Hematopoietic multipotent progenitor cell treated with erythropoietin and hydrocortisone succinate and interleukin-3 and kit ligand, for 15 days (in vitro differentiated cells): ENCODE measurements around the gene NTSR1.

ENCODE experiments used
- DNase-seq: peaks from one replicate; pipeline ENCODE4 v3.0.0-alpha.2; 2015; ENCODE audit warnings: low spot score

NTSR1 gene

DNA sequence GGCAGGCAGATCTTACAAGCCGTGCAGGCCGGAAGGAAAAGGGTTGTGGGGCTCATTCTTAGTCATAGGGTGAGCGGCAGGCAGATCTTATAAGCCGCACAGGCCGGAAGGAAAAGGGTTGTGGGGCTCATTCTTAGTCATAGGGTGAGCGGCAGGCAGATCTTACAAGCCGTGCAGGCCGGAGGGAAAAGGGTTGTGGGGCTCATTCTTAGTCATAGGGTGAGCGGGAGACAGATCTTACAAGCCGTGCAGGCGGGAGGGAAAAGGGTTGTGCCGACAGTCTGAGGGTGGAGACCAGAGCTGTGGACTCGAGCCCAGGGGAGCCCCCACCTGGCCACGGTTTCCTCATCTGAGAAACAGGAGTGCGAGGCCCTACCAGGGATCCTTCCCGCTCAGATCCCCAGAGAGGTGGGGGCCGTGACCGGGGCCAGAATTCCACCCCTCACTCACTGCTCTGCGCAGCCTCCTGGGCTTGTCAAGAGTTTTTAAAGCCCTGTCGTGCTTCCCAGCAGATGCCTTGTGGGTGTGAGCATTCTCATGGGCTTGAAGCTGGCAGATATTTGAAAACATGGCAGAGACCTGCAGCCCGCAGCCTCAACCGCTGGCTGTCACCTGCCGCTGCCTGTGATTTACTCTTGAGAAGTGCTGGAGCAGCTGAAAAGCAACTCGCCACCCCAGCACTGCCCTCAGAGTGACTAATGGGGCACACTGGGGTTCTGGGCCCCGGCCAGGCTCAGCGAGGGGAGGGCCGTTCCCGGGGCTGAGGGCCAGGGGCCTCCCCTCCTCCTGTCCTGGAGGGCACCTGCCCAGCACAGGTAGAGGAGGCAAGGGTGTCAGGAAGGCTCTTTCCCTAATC, 31.9 kb downstream of the NTSR1 start:
- DNase-seq = no peak

GRCh38 chr20:62741191-62741691, 32.6 kb downstream of the NTSR1 start:
- DNase-seq = no peak

GRCh38 chr20:62741701-62742491, 33.3 kb downstream of the NTSR1 start:
- DNase-seq = no peak

- DNase-seq = no peak
Observed at GRCh38 chr20:62742550-62742949, 33.9 kb downstream of the NTSR1 start.

- DNase-seq = no peak
Observed at GRCh38 chr20:62742979-62743776, 34.5 kb downstream of the NTSR1 start.

DNA sequence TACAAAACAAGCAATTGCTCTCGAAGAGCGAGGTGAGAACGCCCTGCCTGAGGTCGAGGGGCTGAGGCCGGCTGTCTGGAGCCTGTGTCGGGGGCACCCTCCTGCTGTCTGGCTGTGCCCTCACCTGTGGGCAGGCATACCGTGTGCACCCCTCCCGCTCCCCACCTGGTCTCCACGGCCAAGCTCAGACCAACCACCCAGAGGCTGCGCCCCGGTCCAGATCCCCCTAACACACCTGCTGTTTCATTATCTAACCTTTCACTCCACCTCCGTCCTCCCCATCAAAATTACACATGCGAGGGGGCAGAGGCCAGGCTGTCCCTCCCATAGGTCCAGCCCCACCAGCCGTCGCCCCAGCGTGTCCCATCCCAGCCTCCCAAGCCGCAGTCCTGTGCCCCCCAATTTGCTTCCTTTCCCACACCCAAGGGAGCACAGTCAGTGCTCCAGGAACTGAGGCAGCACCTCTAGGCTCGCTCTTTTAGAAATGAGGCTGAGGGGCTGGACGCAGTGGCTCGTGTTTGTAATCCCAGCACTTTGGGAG, 35.2 kb downstream of the NTSR1 start:
- no peak for DNase-seq

GRCh38 chr20:62744741-62745191, 36.1 kb downstream of the NTSR1 start:
- DNase-seq = no peak

- no peak for DNase-seq
Observed at GRCh38 chr20:62745279-62745951, 36.8 kb downstream of the NTSR1 start.

DNA sequence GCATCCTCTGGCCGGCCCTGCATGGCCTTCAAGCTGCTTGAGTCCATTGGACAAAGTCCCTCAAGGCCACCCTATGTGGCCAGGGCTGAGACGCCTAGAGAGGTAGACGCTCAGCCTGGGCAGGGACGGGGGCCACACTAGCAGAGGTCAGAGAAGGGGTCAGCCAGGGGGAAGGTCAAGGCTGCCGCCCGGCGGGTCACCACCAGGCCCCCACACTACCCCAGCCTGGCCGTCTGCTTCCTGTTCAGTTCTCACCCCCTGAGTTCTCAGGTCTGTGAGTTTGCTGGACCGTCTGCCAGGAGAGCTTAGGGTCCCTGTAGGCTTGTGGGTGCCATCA, 37.3 kb downstream of the NTSR1 start:
- no peak for DNase-seq

GRCh38 chr20:62748311-62748710, 39.7 kb downstream of the NTSR1 start:
- no peak for DNase-seq

DNA sequence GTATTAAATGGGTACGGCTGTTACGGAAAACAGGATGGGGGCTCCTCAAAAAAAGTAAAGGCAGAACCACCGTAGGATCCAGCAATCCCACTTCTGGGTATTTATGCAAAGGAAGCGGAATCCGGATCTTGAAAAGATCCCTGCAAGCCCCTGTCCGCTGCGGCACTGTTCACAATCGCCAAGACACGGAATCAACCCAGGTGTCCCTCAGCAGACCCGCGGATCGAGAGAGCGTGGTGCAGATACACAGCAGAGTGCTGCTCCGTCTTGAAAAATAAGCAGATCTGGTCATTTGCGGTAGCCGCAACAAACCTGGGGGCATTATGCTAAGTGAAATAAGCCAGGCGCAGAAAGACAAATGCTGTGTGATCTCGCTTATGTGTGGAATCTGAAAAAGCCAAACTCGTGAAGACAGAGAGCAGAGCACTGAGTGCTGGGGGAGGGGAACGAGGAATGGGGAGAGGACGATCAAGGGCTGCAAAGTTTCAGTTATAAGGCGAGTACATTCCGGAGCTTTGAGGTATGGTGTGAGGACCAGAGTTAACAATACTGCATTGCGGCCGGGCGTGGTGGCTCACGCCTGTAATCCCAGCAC, 41.3 kb downstream of the NTSR1 start:
- DNase-seq = no peak

DNA sequence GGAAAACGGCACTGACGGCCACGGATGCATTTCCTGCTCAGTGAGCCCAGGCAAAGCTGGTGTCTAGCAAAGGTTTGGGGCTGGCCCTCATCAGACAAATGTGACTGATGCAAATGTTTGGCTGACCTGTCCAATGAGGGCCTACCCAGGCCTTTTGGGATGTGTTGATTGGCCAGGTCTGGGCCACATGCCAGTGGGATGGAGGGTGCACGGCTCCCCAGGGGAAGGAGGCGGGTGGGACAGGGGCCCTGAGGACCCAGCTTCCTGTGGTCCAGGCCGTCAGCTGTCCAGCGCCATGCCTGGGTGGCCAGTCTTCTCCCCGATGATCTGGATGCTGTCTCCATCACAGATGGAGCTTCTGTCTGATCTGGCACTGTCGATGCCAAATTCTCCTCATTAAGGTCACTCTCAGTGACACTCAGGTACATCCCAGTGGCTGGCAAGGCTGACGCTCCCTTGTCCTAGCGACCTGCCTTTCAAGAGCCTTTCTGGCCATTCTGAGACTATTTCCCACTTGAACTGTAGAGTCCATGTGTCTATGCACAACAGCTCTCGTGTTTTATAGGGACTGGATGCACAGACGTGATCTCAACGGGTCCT, 43.0 kb downstream of the NTSR1 start:
- DNase-seq = no peak

DNA sequence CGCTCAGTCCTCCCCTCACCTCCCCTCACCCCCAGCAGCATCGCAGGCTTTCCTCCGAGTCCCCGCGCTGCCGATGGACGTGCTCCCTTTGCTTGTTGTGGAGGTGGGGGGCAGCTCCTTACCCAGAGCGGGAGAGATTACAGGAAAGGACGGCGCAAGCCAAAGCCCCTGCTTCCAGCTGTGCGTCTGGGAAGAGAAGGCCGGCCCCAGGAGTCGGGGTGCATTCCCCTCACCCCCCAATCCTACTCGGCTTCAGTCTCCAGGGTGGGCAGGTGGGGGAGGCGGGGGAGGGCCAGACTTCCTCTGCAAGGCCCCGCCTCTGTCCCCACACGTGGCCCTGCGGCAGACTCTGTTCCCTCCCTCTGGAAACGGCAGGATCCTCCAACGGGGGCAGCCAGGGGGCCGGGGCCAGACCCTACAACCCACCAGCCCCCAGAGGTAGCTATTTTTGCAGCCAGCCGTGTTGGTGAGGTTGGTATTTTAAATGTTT, 43.6 kb downstream of the NTSR1 start:
- no peak for DNase-seq

DNA sequence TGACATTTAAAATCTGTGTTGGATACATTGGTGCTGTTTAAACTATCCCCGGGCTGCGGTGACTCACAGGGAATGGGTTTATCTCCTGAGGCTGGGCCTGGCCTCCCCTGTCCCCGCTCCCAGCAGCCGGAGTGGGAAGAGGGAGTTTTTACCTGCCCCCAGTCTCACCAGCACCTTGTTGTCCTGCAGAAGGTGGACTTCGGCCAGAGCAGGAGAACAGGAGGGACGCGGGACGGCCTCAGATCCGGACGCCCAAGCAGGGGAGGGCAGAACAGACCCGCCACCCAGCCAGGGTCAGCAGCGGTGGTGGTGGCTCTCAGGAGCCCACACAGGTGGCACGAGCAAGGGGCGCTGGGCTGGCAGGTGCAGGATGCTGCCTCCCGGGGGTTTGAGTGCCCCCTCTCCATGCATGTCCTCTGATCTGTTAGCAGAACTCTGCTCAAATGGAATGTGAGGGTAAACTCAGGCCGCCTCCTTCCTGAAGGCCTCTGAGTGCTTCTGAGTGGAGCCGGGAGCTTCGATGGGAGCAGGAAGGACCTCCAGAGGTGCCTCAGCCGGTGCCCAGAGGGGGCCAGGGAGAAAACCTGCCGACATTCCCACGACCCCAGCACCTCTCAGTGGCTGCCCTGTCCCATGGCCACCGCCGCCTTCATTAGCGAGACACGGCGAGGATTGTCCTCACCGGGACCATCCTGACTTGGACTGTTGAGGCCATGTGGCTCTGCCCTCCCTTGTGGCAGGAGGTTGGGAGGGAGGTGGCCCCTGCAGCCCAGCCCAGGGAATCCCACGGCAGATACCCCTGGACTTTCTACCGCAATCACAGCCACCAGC, 44.2 kb downstream of the NTSR1 start:
- DNase-seq = no peak

DNA sequence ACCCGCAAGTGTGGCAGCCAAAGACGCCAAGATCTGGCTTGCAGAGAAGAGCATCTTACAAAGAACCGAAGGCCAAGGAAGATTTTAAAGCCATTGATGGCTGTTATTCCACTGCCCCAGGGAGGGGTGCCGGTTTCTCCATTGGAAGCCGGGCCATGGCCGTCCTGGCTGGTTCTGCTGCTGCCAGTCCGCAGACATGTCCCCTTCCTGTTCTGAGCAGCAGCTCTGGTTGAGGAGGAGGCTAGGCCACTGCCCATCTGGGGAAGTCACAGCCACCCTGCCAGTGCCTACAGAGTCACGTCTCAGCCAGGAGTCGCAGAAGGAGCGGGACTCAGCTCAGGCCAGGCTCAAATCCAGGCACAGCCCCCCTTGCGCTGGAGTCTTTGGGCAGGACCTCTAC, 45.0 kb downstream of the NTSR1 start:
- no peak for DNase-seq

DNA sequence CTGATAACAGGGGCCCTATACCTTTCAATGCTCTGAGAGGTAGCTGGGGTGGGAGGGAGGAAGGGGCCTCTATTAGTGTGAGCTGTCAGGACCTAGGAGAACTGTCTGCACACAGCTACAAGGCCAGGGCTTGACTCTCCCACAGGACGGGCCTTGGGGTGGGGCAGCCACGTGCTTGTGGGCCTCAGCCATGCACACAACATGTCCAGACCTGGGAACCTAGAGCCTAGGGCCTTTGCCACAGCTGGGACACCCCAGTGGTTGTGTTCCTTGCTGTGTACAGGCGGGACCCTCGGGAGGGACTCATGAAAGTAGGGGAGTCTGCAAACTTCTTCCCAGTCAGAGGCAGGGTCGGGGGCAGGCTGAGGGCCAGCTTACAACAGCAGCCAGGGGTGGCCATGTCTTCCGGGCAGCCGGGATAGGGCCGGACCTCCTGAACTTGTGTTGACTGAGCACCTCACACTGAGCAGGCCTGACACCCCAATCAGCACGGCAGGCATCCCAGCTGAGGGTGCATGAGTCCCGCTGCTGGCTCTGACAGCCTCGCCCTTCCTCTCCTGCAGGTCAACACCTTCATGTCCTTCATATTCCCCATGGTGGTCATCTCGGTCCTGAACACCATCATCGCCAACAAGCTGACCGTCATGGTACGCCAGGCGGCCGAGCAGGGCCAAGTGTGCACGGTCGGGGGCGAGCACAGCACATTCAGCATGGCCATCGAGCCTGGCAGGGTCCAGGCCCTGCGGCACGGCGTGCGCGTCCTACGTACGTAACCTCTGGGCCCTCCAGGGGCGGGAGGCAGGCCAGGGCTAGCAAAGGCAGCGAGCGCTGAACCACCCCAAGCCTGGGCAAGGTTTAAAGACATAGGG, 45.7 kb downstream of the NTSR1 start:
- DNase-seq = no peak

DNA sequence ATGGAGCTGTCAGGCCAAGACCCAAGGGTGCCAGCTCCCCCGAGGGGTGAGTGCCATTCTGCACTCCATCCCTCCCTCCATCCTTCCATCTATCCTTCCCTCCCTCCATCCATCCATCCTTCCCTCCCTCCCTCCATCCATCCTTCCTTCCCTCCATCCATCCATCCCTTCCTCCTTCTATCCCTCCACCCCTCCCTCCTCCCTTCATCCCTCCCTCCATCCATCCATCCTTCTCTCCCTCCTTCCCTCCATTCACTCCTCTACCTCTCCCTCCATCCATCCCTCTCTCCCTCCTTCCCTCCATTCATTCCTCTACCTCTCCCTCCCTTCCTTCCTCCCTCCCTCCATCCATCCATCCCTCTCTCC, 46.3 kb downstream of the NTSR1 start:
- DNase-seq = no peak

- no peak for DNase-seq
Observed at GRCh38 chr20:62755817-62756724, 47.4 kb downstream of the NTSR1 start.
